PC-3 (cell line): Measurements from ENCODE around the gene SCCPDH. TPM values are rescaled to one million over a fixed set of nuclear protein-coding genes. Genes with fewer than 3 reads are reported as not detected.

Source experiments
- ATAC-seq: fragments of 200-7000 bp; cut with Tn5 transposase; 2 replicates; pipeline ENCODE4 v1.9.1; 2020; ENCODE audit warnings: mild to moderate bottlenecking, moderate library complexity
- BruUV-seq: library from RNA; stranded (reverse); fragments of 400-500 nt; replicated peaks from 2 replicates; lab custom pipeline; 2021; lab: Mats Ljungman, UMichigan
- CTCF ChIA-PET: fragments of 300-600 bp; sonication (Branson Sonifier 250); formaldehyde crosslinking; loops from one replicate; lab custom pipeline; 2022; ENCODE audit warnings: antibody characterized with exemption; lab: Charles Lee
- POLR2A ChIA-PET: fragments of 300-600 bp; sonication (Branson Sonifier 250); formaldehyde crosslinking; loops from one replicate; lab custom pipeline; 2022; ENCODE audit warnings: antibody characterized with exemption; ENCODE audit not compliant: unreplicated experiment; lab: Charles Lee
- DNase-seq: peaks from one replicate; pipeline ENCODE4 v3.0.0-alpha.2; 2015
- H2AFZ ChIP-seq: fragments of 300-600 bp; sonication (generic); 2 replicates; pipeline ENCODE4 v1.6.0; 2016; ENCODE audit warnings: antibody characterized with exemption, low read length
- H3F3A ChIP-seq: fragments of 300-600 bp; sonication (generic); one replicate; pipeline ENCODE4 v1.6.0; 2017; ENCODE audit warnings: antibody characterized with exemption, low read length, control low read depth, mild to moderate bottlenecking; ENCODE audit not compliant: unreplicated experiment
- H3K27ac ChIP-seq: fragments of 300-600 bp; sonication (generic); 2 replicates; pipeline ENCODE4 v1.5.1; 2016; ENCODE audit warnings: mild to moderate bottlenecking, low read length
- H3K27me3 ChIP-seq: fragments of 300-600 bp; sonication (generic); 2 replicates; pipeline ENCODE4 v1.6.1; 2016; ENCODE audit warnings: low read length, mixed read lengths
- H3K36me3 ChIP-seq: fragments of 300-600 bp; sonication (generic); 2 replicates; pipeline ENCODE4 v1.6.1; 2016; ENCODE audit warnings: low read depth, mixed run types, low read length, mixed read lengths
- H3K4me1 ChIP-seq: fragments of 300-600 bp; sonication (generic); 2 replicates; pipeline ENCODE4 v1.5.1; 2016; ENCODE audit warnings: low read length; ENCODE audit not compliant: insufficient read depth
- H3K4me2 ChIP-seq: fragments of 300-600 bp; sonication (generic); 2 replicates; pipeline ENCODE4 v1.6.0; 2016; ENCODE audit warnings: low read length
- H3K4me3 ChIP-seq: fragments of 300-600 bp; sonication (generic); 2 replicates; pipeline ENCODE4 v1.5.1; 2016; ENCODE audit warnings: mild to moderate bottlenecking, low read length, mixed read lengths
- H3K79me2 ChIP-seq: fragments of 300-600 bp; sonication (generic); 2 replicates; pipeline ENCODE4 v1.6.1; 2017; ENCODE audit warnings: low read length, mixed read lengths
- H3K9ac ChIP-seq: fragments of 300-600 bp; sonication (generic); 2 replicates; pipeline ENCODE4 v1.6.0; 2016; ENCODE audit warnings: mild to moderate bottlenecking, low read length
- H3K9me2 ChIP-seq: fragments of 300-600 bp; sonication (generic); replicated peaks from 2 replicates; pipeline ENCODE4 v1.6.1; 2016; ENCODE audit warnings: mixed run types, low read length, mixed read lengths
- H3K9me3 ChIP-seq: fragments of 300-600 bp; sonication (generic); 2 replicates; pipeline ENCODE4 v1.6.1; 2016; ENCODE audit warnings: low read length, mixed read lengths
- H4K20me1 ChIP-seq: fragments of 300-600 bp; sonication (generic); 2 replicates; pipeline ENCODE4 v1.6.1; 2016; ENCODE audit warnings: low read length, mixed read lengths
- CTCF ChIP-seq: fragments of 300-600 bp; sonication (generic); conservative IDR thresholded peaks from 2 replicates; pipeline ENCODE4 v1.5.1; 2017; ENCODE audit warnings: antibody characterized with exemption, low read depth, mild to moderate bottlenecking, low read length
- EZH2 ChIP-seq: fragments of 300-600 bp; sonication (generic); IDR thresholded peaks from one replicate; pipeline ENCODE4 v1.6.1; 2017; ENCODE audit warnings: antibody characterized with exemption, mild to moderate bottlenecking, low read length; ENCODE audit not compliant: unreplicated experiment
- EZH2phosphoT487 ChIP-seq: fragments of 300-600 bp; sonication (generic); IDR thresholded peaks from 2 replicates; pipeline ENCODE4 v1.6.1; 2018; ENCODE audit warnings: mild to moderate bottlenecking, antibody characterized with exemption, low read length, borderline replicate concordance
- intact Hi-C: fragments of 100-400 bp; cut with micrococcal nuclease; formaldehyde crosslinking; loops from 2 replicates; pipeline ENCODE4 v1.9.0; 2023
- total RNA-seq: library from RNA; depleted of rRNA; stranded (reverse); fragments of >200 nt; gene quantifications from 2 replicates; pipeline ENCODE4 v1.2.3, GENCODE V29; 2014

SCCPDH gene
- total RNA-seq, 1 experiment from 2014 or later, result 50.8 TPM

GRCh38 chr1:246695666-246696065, 28.5 kb upstream of the SCCPDH start:
- CTCF ChIA-PET, result no interaction called here
- POLR2A ChIA-PET, result no interaction called here
- H3K9me2 ChIP-seq, result no peaks in the 10 kb centered on the region

GRCh38 chr1:246698466-246699094, 25.6 kb upstream of the SCCPDH start:
- no TSS peak for BruUV-seq
- TF ChIP-seq EZH2phosphoT487 (no peak), EZH2 (no peak), CTCF (no peak)
- Histone ChIP-seq H3K4me3 (peak overlapping the region; percentile 39), H3K36me3 (no peaks in the 10 kb centered on the region), H4K20me1 (no peaks in the 10 kb centered on the region), H3K4me2 (peak overlapping the region; percentile 69), H3K9me2 (no peaks in the 10 kb centered on the region), H3K27me3 (no peaks in the 10 kb centered on the region), H3K9me3 (0 out of 2 replicates have a peak, but pooled peaks cover 4% of the 10 kb centered on the region), H3F3A (no peaks in the 10 kb centered on the region), H3K4me1 (peaks cover 8% of the 10 kb centered on the region; the same call in 1 of the 2 replicates), H2AFZ (peak overlapping the region; percentile 78), H3K79me2 (no peaks in the 10 kb centered on the region), H3K9ac (peak overlapping the region; percentile 11; the same call in 1 of the 2 replicates), H3K27ac (peak overlapping the region; percentile 7)
- ATAC-seq (no peak), DNase-seq (no peak)
- intact Hi-C loops, result loop anchor here (1.0 kb wide), 4 partner anchors 26 to 201 kb away; partner anchors contain the start of genes CNST, SCCPDH and TFB2M
- ChIA-PET CTCF (no interaction called here), POLR2A (interaction anchor here (0.6 kb wide), 1 partner anchor 131 kb away, joined by 4 read pairs; no protein-coding TSS in a partner anchor)

More at GRCh38 chr1:246695666-246696065, 28.5 kb upstream of the SCCPDH start:
- intact Hi-C loops, result no loop called here
- ATAC-seq (no peak), DNase-seq (no peak)
- Histone ChIP-seq H3K27me3 (no peaks in the 10 kb centered on the region), H3K4me3 (no peak overlapping the region), H3K9ac (no peak overlapping the region), H3K4me1 (peaks cover 8% of the 10 kb centered on the region; the same call in 1 of the 2 replicates), H3K9me3 (0 out of 2 replicates have a peak, but pooled peaks cover 7% of the 10 kb centered on the region), H3K79me2 (no peaks in the 10 kb centered on the region), H3K27ac (no peak overlapping the region), H4K20me1 (no peaks in the 10 kb centered on the region), H2AFZ (no peak overlapping the region), H3K36me3 (no peaks in the 10 kb centered on the region), H3K4me2 (no peak overlapping the region), H3F3A (no peaks in the 10 kb centered on the region)
- TF ChIP-seq CTCF (no peak), EZH2phosphoT487 (no peak), EZH2 (no peak)
- BruUV-seq, result no TSS peak
